T47D (cell line): ENCODE measurements around the gene LAGE3.
"Not testable (repeated sequence)": the region's sequence is repeated elsewhere in the genome, so short reads cannot be mapped to it uniquely, and the experiment has no call there.

ENCODE experiments used
- DNase-seq, 2 experiments: peaks; one replicate each; pipeline versions ENCODE4 v3.0.0 to v3.0.0-alpha.2; 2011 to 2012; ENCODE audit warnings: low read depth in 1 of 2, low spot score in 1 of 2
- JUND ChIP-seq: IDR thresholded peaks from 2 replicates; pipeline ENCODE4 v1.6.1; 2012; ENCODE audit warnings: low read depth
- in situ Hi-C: cut with HindIII; loops from 2 replicates; pipeline ENCODE4 v1.10.0; 2016; ENCODE audit warnings: low sequenced_read_pairs, low pct_unique_long_range_greater_than_20kb

LAGE3 gene

DNA sequence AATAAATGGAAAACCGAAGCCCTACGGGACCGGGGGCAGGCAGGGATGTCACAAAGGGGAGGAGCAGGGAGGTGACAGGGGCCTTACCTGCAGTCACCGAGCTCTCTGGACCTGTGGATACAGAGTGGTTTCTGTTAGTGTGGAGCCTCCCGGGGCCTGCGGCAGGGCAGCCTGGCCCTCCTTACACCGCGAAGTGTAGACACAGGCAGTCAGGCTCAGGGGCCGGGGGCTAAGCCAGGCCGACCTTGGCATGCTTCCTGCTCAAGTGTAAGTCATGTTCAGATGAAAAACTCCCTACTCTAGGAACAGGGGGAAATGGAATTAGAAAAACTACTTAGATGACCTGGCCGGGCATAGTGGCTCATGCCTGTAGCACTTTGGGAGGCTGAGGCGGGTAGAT lies 32.7 kb upstream of the LAGE3 start:
- in situ Hi-C loops, result no loop called here
- DNase-seq, result no peak
- no peak for TF ChIP-seq JUND

DNA sequence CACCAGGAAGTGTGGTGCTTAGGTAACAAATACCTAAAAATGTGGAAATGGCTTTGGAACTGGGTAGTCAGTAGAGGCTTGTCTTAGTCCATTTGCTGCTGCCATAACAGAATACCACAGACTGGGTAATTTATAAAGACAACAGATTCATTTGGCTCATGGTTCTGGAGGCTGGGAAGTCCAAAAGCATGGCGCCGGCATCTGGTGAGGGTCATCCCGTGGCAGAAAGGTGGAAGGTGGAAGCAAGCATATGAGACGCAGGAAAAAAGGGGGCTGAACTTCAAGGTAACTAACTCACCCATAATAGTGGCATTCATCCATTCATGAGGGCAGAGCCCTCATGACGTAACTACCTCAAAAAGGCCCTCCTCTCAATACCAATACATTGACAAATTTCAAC lies 30.4 kb upstream of the LAGE3 start:
- TF ChIP-seq JUND, result no peak
- DNase-seq, result no peak
- in situ Hi-C loops, result no loop called here

DNA sequence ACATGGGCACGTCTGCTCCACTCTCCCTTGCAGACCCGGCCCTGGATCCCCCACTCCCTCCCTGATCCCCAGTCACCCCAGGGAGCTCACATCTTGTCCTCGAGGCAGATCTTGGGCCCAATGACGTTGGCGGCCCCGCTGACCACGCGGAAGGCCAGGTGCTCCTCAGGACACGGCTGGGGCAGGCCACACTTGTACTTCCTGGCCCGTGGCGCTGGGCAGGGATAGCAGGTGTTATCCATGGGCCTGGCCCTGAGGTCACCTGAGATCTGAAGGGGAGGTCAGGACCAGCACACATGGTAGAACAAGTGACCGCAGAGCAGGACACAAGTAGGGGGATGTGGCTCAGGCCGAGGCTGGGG lies 29.3 kb upstream of the LAGE3 start:
- in situ Hi-C loops, result no loop called here
- no peak for TF ChIP-seq JUND
- no peak for DNase-seq

DNA sequence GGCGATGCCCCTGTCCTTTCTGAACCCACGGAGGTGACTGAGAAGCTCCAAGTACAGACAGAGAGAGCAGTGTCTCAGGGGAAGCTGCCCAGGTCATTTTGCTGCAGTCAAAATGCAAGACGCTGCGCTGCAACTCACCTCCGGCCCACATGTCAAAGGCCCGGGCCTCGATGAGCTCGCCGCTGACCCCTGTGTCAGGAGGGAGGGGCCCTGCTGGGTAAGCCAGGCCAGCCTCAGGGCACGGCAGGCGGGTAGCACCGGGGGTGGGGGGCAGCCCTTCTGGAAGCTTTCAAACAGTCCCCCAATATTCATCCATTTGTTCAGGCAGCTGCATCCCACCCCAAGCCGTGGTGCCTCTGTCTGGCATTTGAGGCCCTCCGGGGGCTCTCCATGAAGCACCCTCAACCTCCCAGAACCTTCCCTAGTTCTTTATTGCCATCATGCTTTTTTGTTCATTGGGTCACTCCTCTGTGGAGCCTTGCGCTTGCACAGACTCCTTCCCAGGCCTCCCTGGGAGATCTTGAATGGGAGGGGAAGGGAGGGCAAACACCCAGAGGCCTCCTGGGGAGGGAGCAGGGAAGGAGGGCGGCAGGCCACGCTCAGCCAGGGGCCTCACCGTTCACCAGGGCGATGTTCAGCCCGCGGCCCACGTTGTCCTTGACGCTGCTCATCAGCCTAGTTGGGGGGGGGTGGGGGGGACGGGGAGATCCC lies 28.7 kb upstream of the LAGE3 start:
- in situ Hi-C loops, result no loop called here
- TF ChIP-seq JUND, result no peak
- no peak for DNase-seq

DNA sequence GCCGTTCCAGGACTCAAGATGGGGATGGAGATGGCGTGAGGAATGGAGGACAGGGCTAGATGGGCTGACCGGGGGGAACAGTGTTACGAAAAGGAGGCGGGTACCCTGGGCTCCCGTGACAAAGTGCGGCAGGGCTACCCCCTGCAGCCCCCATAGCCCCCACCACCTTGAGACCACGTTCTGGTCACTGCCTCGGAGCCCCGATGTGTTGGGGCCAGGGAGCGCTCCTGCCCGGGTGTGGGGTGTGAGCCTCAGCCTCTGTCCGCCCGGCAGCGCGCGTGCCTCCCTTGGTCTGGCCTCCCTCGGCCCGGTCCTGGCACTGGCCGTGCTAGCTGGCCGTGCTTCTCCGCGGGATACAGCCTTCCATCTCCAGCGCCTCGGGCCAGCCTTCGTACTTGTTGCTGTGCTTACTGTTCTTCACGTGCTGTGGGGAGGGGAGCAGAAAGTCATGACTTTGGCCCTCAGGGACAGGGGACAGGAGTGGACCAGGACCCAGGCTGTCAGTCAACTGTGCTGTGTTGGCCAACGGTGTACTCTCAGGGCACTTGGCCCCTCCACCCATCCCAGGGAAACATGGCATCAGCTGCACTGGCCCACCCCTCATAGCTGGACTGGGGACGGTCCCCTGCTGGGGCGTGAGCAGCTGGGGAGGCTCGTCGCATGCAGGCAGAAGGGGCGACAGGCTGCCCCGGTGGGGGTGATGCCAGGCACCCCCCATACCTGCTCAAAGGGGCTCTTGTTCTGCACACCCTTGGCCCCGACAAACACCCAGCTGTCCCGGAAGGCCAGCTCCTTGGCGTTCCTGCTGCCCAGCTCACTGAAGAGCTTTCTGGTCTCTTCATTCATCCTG lies 27.6 kb upstream of the LAGE3 start:
- no peak for TF ChIP-seq JUND
- in situ Hi-C loops, result no loop called here
- no peak for DNase-seq

DNA sequence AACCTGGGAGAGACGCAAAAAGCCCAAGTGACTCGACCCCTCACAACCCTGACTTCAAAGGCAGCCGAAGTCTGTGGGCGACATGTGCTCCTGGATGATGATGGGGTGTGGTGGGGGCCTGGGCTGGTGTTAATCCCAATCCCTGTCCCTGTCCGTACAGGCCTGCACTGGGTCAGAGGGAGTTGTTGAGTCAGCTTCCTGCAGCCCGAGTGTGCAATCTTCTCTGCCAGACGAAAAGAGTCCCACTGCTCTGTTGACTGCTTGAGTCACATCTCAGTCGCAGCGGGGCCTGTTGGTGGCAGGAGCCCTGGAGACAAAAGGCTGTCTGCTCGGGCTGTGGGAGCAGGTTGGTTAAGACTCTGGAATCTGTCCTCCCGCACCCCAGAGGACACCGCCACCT lies 26.7 kb upstream of the LAGE3 start:
- in situ Hi-C loops, result no loop called here
- no peak for TF ChIP-seq JUND
- DNase-seq, result no peak

DNA sequence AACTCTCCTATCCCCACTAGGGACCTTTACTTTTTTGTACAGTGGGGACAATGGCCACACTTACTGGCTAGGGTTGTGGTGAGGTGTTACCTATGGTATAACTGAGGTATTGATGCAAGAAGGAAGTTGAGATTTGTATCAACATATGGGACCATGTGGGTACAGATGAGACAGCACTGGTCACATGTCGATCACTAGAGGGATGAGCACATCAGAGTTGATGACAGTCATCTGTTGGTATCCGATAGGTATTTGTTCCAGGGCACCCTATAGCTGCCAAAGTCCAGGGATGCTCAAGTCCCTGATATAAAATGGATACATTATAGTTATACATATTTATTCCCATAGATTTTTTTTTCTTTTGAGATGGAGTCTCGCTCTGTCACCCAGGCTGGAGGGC lies 23.9 kb upstream of the LAGE3 start:
- no peak for DNase-seq
- in situ Hi-C loops, result no loop called here
- TF ChIP-seq JUND, result no peak

DNA sequence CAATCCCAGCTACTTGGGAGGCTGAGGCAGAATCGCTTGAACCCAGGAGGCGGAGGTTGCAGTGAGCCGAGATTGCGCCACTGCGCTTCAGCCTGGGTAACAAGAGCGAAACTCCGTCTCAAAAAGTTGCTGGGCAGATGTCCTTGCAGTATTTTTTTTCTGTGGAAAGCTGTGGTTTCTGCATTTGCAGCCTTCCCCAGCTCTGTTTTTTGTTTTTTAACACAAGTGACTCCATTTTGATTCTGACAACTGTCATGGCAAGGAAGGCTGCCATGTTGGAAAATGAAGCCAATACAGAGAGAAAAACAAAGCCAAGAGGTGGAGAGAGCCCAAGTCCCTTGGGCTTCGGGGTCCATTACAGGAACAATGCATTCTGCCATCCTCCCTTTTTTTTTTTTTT lies 23.0 kb upstream of the LAGE3 start:
- DNase-seq, result no peak
- TF ChIP-seq JUND, result no peak
- in situ Hi-C loops, result no loop called here

DNA sequence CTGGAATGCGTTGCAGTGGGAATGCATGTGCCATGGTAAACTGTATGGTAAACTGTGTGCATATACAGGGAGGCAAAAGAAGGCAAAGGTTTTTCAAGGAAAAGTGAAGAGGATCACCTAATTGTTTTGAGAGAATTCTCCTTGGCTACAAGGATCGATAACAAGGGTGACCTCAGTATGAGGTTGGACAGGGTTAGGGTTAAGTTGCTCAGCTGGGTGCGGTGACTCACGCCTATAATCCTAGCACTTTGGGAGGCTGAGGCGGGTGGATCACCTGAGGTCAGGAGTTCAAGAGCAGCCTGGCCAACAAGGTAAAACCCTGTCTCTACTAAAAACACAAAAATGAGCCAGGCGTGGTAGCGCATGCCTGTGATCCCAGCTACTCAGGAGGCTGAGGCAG lies 22.3 kb upstream of the LAGE3 start:
- DNase-seq, in situ Hi-C loops: not testable (repeated sequence)

DNA sequence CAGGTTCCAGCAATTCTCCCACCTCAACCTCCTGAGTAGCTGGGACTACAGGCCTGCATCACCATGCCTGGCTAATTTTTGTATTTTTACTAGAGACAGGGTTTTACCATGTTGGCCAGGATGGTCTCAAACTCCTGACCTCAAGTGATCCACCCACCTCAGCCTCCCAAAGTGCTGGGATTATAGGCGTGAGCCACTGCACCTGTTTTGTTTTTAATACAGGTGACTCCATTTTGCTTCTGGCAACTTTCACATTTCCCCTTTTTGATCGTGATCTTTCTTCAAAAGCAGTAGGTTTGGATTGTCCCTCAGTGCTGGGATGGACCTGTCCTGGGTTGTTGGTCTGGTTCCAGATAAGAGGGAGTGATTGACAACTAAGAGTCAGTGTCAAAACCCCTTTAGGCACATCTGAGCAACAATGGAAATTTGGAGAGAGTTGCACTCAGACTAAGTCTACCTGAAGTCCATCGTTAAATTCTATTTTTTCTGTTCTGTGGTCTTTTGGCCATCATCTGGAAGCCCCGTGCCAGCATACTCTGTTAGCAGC lies 17.6 kb upstream of the LAGE3 start:
- in situ Hi-C loops, DNase-seq: not testable (repeated sequence)

DNA sequence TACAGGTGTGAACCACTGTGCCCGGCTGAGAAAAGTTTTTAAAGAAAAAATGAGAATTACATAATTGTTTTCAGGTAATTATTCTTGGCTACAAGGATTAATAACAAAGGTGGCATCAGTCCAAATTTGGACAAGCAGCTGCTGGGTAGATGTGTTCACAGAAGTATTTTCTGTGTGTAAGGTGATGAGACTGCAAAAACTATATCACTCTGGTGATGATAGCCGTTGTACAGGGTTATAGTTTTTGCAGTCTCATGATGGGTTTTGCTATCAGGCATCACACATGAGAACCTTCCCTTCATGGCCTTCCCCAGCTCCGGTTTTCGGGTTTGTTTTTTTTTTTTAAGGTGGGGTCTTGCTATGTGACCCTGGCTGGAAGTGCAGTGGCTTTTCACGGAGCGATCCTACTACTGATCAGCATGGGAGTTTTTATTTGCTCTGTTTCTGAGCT lies 16.4 kb upstream of the LAGE3 start:
- TF ChIP-seq JUND, result no peak
- in situ Hi-C loops, result no loop called here
- no peak for DNase-seq

DNA sequence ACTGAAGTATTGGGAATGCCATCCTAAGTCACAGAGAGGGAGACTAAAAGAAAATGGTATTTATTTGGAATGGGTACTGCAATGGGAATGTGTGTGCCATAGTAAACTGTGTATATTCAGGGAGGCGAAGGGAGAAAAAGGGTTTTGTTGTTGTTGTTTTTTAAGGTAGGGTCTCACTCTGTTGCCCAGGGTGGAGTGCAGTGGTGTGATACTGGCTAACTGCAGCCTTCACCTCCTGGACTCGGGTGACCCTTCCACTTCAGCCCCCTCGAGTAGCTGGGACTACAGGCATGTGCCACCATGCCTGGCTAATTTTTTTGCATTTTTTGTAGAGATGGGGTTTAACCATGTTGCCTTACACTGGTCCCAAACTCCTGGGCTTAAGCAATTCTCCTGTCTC lies 15.6 kb upstream of the LAGE3 start:
- in situ Hi-C loops, result no loop called here
- DNase-seq, result no peak
- no peak for TF ChIP-seq JUND

DNA sequence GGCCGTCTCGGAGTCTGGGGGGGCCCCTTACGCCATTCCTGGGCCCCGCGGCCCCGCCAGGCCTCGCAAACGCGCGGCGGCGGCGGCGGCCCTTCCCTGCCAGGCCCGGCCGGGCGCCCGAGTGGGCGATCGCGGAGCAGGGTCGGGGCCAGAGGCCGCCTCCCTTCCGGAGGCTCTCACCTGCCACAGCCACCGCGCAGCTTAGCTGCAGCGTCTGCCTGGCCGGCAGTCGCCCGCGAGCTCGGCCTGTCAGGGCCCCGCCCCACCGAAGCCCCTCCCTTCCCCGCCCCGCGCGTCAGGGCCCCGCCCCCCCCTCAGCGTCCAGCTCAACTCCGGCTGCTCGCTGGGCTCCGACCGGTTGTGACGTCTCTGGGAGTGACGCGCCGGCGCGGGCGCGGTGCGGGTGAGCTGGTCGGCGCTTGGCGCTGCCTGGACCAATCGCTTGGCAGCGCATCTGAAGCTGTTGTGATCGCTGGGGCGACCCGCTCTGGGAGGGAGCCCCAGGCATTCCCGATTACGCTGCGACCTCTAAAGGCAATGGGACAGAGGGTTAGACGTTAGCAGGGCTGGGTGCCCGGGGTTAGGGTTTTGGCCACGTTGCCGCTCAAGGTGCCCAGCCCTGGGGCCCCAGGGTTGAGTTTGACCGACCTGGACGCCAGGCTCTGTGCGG lies 11.5 kb upstream of the LAGE3 start, which contains the start of gene SLC10A3:
Gene SLC10A3 (minus strand): TSS at position 216 of the 670 bp plus-strand sequence. CDS start 1,689 bp downstream, outside the sequence.
- DNase-seq, result peak; percentile 77 to 91
- TF ChIP-seq JUND, result no peak
- in situ Hi-C loops, result no loop called here
